NCI-H1436 (cell line): ENCODE measurements around the gene CALML3.

Experiments
- DNase-seq: peaks from one replicate; lab custom pipeline; 2025; lab: John Stamatoyannopoulos, UW

Gene CALML3

GRCh38 chr10:5506751-5507648, 17.8 kb upstream of the CALML3 start:
- DNase-seq, result no peak

- DNase-seq, result no peak
Observed at GRCh38 chr10:5507649-5508131, 17.1 kb upstream of the CALML3 start.

- DNase-seq, result no peak
Observed at GRCh38 chr10:5508161-5508604, 16.6 kb upstream of the CALML3 start.

- DNase-seq, result no peak
Observed at GRCh38 chr10:5508786-5509185, 16.0 kb upstream of the CALML3 start.

GRCh38 chr10:5509236-5509635, 15.5 kb upstream of the CALML3 start:
- no peak for DNase-seq

GRCh38 chr10:5509691-5510090, 15.1 kb upstream of the CALML3 start:
- no peak for DNase-seq

GRCh38 chr10:5510281-5511072, 14.3 kb upstream of the CALML3 start:
- DNase-seq, result no peak

GRCh38 chr10:5511231-5511884, 13.4 kb upstream of the CALML3 start:
- no peak for DNase-seq

GRCh38 chr10:5511885-5512280, 12.9 kb upstream of the CALML3 start:
- no peak for DNase-seq

- no peak for DNase-seq
Observed at GRCh38 chr10:5512331-5512730, 12.4 kb upstream of the CALML3 start.

GRCh38 chr10:5512881-5513612, 11.7 kb upstream of the CALML3 start:
- no peak for DNase-seq

- no peak for DNase-seq
Observed at GRCh38 chr10:5514226-5514850, 10.4 kb upstream of the CALML3 start.

- no peak for DNase-seq
Observed at GRCh38 chr10:5515948-5516761, 8.6 kb upstream of the CALML3 start.

GRCh38 chr10:5517546-5517945, 7.2 kb upstream of the CALML3 start:
- DNase-seq, result no peak

GRCh38 chr10:5518143-5518542, 6.6 kb upstream of the CALML3 start:
- no peak for DNase-seq

GRCh38 chr10:5519054-5519453, 5.7 kb upstream of the CALML3 start:
- no peak for DNase-seq

GRCh38 chr10:5522913-5523560, 1.7 kb upstream of the CALML3 start:
- no peak for DNase-seq

- no peak for DNase-seq
Observed at GRCh38 chr10:5523796-5524574, 776 bp upstream of the CALML3 start.
